HG03039 (cell line): Measurements from ENCODE around the gene UQCC2.

Experiments
- ATAC-seq: cut with Tn5 transposase; IDR thresholded peaks from one replicate; pipeline ENCODE4 v1.9.1; 2021; ENCODE audit warnings: mild to moderate bottlenecking, moderate library complexity; ENCODE audit not compliant: unreplicated experiment

Gene UQCC2

DNA sequence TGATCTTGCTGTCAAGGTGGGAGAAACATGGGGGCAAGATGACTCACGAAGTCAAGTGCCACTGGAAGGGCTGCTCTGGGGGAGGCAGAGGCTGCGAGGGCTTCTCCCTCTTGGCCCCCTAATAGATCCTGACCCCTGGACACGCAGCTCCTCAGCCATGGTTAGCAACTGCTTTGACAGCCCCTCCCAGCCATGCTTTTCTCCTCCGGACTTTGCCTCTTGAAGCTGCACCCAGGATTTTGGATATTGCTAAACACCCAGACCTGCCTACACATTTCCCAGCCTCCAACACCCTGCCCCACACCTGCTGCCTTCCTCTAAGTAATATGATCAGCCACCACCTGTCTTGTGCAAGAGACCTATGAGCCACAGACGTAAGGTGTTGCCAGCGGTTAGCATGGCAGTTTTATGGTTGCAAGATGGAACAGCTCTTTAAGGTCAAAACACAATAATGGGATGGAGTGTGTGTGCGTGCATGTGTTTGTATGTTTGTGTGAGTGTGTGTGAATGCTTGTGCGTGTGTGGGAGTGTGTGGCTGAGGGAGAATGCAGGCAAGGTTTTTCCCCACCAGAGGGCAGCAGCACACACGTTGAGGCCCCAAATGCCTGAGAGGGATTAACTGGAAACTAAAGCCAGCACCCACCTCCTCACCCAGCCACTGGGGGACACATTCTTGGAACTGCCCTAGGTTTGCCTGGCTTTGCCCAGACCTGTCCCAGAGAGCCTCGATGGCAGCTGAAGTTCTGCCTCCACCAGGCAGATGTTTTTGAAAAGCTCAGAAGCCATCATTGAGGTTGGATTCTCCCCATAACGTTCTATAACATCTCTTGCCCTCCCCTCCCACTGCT, 32.7 kb upstream of the UQCC2 start:
- no peak for ATAC-seq

DNA sequence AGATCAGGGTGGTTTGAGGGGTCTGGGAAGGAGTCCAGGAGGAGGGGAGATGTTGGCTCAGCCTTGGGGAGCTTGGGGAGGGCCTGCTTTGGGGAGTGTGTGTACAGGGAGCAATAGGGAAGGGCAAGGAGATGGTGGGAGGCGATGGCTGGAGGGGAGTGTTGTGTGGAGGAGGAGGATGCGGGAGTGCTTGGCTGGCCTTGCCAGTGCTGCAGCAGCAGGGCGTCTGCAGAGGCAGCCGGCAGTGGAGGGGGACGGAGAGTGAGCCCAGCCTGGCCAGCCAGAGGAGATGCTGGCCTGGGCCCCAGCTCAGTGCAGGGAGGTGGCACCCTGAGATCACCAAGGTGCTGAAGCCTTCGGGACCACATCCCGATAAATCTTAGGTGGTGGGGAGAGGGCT, 31.3 kb upstream of the UQCC2 start:
- no peak for ATAC-seq

DNA sequence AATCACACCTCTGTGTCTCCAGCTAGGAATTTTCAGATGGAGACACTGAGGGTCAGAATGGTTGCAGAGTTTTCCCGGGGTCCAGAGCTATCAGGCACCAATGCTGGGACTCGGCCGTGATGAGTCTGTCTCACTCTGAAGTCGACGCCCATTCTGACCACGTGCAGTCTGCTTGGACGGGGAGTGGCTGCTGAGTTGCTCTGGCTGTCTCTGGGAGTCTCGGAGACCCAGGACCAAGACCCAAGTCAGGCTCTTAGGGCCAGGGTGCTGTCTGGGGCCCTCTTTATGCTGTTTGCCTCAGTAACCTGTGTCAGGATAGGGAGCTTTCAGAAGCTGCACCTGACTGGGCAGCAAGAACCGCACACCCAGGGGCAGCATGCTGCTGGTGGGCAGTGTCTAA, 30.6 kb upstream of the UQCC2 start:
- ATAC-seq: no peak

DNA sequence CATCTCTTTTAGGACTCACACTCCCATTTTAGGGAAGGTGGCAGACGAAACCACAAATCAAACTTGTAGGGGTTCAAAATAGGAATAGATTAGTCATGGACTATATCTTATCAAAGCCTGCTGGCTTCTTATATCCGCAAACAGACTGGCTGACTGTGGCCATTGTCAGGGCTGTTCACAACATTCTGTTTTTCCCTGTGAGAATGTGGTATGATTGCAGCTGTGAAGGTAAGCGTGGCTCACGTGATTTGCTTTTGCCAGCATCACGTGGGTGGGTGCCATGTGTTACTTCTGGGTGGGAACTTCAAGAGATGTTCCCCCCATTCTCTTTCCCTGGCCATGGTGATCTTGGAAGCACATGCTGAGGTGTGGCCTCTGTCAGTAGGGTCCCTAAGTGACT, 29.3 kb upstream of the UQCC2 start:
- no peak for ATAC-seq

DNA sequence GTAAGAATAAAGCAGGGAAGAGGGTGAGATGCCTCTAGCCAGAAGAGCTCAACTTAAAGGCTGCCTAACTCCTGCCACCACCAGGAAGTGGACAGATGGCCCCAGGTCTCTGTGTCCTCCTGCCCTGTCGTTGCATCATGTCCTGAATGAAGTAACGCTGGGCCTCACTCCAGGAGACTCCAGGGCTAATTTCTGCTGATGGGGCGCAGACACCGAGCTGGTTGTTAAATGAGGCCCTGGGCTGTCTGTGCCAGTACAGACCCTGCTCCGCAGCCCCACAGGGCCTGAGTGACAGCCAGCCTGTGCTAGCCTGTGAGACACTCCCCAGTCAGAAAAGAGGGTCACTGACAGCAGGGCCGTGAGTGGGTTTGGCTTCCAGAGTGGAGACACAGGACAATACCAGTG, 28.7 kb upstream of the UQCC2 start:
- no peak for ATAC-seq

DNA sequence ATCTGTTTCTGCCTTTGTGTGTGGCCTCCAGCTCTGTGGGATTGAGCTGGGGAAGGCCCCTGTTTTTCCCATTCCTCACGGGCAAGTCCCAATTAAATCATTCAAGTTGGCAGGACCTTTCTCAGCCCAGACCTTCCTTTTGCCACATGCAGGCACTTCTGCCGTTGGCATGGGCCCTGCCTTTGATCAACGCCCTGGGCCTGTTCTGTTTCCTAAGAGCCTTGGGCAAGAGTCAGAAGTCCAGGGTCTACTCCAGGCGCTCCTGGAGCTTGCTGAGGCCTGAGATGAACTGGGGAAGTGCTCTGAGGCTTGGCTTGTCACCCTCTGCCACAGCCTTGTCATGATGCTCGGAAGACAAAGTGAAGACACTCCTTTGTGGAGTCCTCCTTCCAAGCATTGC, 28.1 kb upstream of the UQCC2 start:
- no peak for ATAC-seq

DNA sequence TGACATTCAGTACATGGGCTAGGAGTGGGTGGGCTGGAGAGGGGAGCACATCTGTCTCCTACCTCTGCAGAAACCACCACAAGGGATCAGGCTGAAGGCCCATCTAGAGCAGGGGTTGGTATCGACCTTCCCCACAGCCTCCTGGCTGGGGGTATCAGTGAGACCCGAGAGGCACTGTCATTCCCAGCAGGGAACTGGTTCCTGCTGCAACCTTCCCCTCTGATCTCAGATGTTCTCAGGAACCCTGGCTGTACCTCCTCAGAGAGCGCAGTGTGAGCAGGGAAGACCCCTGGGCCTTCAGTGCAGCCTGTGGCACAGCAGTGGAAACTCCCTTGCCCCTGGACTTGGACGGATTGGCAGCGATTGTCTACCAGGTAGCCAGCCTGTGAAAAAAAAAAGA, 27.4 kb upstream of the UQCC2 start:
- ATAC-seq: no peak

DNA sequence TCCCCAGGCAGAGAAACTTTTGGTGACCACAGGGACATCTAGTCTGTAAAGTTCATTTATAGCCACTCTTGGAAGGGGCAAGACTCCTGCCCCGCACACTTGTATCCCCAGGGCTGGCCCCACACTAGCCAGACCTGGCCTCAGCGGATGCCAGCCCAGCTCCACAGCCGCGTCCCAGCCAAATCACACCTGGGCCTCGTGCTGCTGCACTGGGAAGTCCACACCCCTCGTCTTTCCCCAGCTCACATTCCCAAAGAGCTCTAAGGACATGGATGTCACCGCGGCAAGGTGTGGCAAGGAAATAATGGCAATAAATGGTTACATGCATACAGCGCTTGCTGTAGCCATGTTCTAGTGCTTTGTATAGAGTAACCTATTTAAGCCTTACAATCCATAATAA, 26.7 kb upstream of the UQCC2 start:
- ATAC-seq: no peak

DNA sequence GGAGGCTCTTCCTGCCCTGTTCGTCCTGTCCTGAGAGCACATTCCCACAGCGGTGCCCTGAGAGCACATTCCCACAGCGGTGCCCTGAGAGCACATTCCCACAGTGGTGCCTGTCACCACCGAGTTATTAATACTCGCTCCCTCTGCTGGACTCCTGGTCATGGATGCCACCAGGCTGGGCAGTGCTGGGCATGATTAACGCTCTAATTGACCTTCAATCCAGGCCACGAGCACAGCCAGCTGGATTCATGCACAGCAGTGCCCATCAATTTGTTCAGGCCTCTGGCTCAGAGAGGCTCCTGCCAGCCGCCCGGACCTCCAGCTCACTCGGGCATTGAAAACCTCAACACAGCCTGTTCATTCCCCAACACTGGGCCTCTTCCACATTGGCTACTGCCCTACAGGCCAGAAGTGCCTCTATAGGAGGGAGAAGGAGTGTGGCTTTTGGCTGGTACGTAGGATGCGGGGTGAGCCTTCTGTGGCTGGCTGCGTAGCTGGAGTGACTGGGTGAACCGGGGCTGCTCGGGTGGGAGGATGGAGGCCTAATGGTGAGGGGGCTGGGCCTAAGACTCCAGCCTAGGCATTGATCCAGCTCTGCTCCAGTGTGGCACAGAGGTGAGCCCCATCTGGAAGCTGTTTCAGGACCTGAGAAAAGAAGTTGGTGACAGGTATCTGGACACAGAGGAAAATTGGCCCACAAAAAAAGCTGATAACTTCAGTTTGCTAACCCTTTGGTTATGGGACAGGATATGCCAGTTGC, 25.9 kb upstream of the UQCC2 start:
- no peak for ATAC-seq

DNA sequence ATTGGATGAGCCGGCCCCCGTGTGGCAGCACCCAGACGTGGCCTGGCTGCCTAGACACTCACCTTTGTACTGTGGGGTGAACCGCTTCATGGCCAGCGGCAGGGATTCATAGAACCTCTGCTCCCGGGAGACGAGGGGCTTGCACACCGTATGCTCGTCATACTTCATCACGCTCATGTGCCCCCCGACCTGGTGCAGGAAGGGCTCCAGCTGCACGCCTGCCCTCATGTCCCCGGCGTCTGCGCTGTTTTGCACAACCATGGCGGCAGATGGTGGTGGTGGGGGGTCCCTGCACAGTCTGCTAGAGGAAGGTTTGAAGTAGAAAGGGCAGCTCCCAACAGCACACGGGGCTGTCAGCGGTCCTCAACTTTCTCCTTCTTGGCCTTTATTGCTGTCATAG, 23.7 kb upstream of the UQCC2 start:
- no peak for ATAC-seq

DNA sequence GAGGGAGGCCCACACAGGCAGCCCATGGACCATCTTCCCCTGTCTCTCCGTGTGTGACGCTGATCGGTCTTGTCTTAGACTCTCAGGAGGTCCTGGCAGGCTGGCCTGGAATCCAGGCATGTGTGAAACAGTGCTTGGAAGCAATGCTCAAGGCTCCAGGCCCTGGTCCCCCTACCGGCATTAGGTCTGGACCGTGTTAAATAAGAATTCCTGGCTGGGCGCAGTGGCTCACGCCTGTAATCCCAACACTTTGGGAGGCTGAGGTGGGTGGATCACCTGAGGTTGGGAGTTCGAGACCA, 22.2 kb upstream of the UQCC2 start:
- no peak for ATAC-seq

DNA sequence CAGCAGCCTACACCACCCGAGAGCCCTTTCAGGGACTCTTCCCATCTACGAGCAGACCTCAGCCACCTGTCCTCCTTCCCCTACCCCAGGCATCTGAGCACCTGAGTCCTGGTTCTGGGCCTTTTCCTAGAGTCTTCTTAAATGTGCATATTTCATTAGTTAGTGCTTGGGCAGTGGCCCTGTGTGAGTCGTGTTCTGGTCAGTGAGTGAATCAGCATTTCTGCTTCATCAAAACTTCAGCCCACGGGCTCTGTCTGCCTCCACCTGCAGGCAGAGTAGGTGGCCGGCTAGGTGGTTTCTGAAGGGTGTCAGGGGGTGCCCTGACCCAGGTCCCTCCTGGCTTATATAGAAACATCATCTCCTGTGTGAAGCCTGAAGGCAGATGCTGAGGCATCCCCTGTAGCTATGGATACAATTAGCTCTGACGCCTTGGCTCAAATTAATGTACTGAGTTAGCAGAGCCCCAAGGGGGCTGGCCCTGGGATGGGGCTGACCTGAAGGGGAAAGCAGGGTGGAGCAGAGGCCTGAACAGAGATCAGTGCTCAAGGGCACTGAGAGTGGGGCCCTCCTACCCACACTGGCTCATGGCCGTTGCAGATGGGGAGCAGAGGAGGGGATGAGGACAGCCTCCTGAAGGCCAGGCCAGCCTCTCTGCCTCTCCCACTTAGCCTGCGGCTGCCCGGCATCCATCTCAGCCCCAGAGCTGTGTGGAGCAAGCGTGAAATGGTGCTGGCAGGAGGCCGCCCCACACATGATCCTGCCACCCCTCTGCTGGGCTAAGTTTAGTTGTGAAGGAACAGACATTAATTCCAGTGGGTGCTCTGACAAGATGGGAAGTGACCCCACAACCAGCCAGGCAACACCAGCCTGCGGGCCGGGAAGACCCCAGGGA, 21.6 kb upstream of the UQCC2 start:
- no peak for ATAC-seq

DNA sequence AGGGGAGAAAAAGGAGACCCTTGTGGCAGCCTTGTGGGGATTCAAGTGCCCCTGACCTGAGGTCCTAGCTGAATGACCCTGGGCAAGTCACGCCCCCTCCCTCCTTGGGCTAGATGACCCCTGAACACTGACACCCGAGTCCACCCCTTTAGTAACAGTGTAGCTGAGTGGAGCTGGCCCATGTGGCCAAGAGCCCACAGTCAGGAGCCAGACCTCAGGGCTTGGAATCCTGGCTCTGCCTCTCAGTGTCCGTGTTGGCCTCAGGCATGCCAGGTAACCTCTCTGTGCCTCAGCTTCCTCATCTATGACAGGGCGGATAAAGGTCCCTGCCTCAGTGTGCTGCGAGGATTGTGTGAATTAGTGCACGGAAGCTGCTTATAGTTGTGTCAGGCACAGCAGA, 20.9 kb upstream of the UQCC2 start:
- ATAC-seq: no peak

DNA sequence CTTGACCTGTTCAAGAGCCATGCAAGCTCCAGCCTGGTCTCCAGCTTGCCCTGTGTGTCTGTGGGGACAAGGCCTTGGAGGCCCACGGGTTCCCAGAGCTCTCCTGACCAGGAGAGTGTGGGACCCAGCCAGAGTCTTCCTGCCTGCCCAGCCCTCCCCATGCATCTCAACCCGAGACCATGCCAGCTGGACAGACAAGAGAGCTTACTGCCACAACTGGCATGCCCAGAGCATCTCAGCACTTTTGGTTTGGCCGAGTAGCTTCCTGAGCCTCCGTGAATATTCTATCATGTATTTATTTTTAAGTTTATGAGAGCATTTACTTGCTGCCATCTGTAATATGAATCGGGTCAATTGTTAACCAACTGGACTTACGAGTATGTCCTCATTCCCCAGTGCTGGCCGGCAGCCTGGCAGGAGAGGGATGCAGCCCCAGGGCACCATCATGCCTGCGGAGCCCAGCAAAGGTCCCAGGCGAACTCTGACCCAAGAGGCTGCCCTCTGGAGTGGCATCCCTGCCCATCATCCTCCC, 20.3 kb upstream of the UQCC2 start:
- ATAC-seq: no peak

DNA sequence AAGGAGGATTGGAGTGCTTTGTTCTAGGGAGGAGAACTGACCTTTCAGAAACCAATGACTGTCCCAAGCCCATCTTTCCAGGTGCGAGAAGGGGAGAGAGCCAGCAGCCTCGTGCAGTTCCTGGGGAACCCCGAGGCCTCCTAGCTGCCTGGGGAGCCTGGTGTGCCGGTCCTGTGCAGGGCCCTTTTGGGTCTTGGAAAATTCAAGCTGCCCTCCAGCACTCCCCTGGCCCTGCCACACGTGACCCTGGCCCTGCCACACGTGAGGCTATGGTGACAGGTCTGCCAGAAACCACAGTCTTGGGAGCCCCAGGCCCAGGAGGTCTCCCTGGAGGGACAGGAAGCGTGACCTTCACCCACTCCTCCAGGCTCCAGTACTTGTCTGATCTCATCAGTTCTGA, 19.5 kb upstream of the UQCC2 start:
- ATAC-seq: no peak

DNA sequence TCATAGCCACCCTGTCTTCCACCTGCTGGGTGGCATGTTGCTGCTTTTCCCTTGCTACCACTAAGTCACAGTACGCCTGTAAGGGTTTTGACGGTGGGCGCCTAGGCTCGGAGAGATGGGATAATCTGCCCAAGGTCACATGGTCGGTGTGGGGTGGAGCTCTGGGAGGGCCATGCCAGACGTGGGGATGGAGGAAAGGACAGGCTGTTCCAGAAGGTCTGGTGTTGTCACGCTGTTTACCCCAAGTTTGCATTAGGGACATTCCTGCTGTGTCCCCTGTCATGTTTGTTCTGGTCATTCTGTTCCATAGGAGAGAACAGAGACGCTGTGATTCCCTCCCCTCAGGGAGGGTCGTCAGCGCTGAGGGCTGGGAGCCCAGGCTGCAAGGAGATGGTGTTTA, 19.1 kb upstream of the UQCC2 start:
- ATAC-seq: no peak

DNA sequence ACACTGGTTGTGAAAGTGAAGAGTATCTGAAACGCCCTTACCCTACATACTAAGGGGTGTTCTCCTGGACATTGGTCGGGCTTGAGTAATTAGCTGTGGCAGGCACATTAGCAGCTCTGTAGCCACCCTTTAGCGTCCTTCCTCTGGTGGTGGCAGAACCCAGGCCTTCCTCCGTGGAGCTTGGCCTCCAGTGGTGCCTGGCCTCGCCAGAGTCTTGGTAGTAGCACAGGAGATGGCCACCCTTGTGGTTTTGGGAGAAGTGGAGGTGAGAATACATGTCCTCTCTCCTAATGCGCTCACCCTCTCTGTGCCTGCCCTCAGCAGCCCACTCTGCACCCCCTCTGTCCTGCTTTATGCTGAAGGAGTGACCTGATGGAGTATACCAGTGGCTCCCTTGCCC, 17.6 kb upstream of the UQCC2 start:
- ATAC-seq: no peak

DNA sequence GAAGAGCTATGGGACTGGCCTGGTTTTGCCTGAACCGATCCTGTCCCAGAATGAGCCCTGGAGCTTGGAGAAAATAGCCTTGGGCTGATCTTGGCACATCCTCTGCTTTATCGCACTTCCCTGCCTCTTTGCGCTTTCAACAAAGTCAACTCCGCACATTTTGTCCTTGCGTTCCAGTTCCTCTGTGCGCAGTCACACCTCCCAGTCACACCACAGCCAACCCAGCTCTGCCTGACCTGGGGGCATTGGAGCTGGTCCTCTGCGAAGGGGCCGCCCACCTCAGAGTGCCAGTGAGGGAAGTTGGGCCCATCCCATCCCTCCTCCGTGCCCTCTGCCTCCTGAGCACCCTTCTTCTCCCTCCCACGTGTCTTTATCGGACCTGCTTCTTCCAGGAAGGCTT, 16.9 kb upstream of the UQCC2 start:
- no peak for ATAC-seq

DNA sequence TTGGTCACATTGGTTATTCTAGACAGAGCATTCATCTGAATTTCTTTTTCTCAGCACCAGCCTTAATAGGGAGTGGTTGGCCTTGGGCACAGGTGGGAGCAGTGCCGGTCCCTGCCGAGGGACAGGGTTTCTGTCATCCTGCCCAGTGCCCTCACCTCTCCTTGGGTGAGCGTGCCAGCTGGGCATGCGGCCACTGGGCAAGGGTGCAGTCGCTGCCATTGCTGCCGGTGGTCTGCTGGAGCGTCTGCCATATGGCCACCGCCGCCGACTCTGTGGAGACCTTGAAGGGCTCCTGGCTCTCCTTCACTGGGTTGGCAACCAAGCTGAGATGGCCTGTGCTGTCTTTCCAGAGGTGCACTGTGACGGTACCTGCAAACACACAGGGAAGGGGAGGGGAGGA, 16.4 kb upstream of the UQCC2 start:
- ATAC-seq: no peak

DNA sequence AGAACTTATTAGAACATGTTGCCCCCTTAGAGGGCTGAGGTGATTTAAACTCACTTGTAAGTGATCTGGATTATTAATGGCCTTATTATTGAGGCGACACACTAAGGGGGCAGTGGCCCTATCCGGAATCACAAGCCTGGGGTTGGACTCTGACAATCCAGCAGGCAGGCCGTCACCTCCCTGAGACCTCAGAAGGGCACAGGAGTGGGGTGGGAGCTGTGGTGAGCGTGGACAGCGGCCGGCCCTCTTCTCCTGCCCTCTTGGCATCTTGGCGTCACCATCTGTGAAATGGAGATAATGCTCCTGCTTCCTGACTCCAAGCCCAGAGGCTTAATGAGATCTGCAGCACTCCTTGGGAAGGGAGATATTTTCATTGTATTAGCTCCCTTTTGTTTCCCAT, 15.6 kb upstream of the UQCC2 start:
- no peak for ATAC-seq

DNA sequence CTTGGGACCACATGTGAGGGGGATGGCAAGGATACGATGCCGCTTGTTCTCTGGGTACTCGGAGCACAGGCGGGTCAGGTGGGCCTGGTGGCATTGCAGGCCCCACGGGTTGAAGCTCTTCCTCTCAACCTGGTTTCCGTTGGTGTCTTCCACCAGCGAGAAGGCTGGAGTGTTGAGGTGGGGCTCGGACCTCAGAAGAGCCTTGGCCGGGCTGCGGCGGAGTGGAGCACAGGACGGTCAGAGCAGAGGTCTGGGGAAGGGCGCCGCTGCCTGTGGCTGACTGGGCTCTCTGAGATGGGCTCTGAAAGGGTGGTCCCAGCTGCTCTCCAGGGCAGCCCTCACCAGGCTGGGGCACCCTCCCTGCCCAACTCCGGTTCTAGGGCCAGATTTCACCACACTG, 15.2 kb upstream of the UQCC2 start:
- ATAC-seq: no peak
